DMS79 (cell line): ENCODE results near the gene ZNF581.

ENCODE experiments used
- DNase-seq: peaks from one replicate; lab custom pipeline; 2025; lab: John Stamatoyannopoulos, UW

Gene ZNF581

GRCh38 chr19:55643003-55643886, at the start of gene ZNF581:
ZNF581 (plus strand) TSS chr19:55643649; CDS start chr19:55644572, 923 bp downstream.
- DNase-seq = peak; percentile 17

DNA sequence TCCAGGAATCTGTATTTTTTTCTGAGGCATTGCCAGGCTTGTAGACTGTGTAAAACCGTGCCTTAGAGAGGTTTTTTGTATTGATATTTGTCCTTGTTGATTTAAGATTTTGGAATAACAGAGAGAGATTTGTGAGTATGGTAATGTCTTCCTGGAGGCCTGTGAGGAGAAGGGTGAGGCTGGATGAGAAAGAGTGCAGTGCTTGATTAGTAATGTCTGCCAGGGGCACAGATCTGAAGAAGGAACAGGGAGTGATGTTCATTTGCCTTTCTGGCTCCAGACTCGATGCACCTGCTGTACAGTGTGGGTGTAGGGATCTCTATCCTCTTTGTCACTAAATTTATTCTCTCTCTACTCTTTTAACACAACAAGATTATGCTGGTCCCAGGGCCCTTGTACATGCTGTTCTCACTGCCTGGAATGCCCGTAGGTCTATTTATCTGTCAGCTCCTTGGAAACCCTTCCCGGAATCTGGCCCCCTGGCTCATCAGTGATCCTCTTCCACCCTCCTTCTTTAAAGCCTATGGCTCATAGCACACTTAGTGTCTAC, 48.4 kb upstream of the ZNF581 start:
- DNase-seq = no peak

GRCh38 chr19:55596304-55596703, 47.1 kb upstream of the ZNF581 start:
- DNase-seq = no peak

- DNase-seq = no peak
These were observed 45.9 kb upstream of the ZNF581 start for GRCh38 chr19:55597501-55597921.

- DNase-seq = no peak
These were observed 45.4 kb upstream of the ZNF581 start for GRCh38 chr19:55598034-55598433.

GRCh38 chr19:55598719-55599467, 44.6 kb upstream of the ZNF581 start:
- DNase-seq = peak; percentile 94

- DNase-seq = peak; percentile 99
These were observed 44.0 kb upstream of the ZNF581 start, which contains the start of gene FIZ1 for GRCh38 chr19:55599468-55599841. FIZ1 (minus strand) TSS chr19:55599517; CDS start chr19:55597865, 1,652 bp downstream.

GRCh38 chr19:55599842-55600661, 43.4 kb upstream of the ZNF581 start, which contains the start of gene ZNF524:
ZNF524 (plus strand) TSS chr19:55600288; CDS start chr19:55602113, 1,825 bp downstream.
- DNase-seq = peak; percentile 92

- no peak for DNase-seq
These were observed 42.8 kb upstream of the ZNF581 start for GRCh38 chr19:55600662-55601028.

GRCh38 chr19:55601084-55601483, 42.4 kb upstream of the ZNF581 start:
- DNase-seq = no peak

DNA sequence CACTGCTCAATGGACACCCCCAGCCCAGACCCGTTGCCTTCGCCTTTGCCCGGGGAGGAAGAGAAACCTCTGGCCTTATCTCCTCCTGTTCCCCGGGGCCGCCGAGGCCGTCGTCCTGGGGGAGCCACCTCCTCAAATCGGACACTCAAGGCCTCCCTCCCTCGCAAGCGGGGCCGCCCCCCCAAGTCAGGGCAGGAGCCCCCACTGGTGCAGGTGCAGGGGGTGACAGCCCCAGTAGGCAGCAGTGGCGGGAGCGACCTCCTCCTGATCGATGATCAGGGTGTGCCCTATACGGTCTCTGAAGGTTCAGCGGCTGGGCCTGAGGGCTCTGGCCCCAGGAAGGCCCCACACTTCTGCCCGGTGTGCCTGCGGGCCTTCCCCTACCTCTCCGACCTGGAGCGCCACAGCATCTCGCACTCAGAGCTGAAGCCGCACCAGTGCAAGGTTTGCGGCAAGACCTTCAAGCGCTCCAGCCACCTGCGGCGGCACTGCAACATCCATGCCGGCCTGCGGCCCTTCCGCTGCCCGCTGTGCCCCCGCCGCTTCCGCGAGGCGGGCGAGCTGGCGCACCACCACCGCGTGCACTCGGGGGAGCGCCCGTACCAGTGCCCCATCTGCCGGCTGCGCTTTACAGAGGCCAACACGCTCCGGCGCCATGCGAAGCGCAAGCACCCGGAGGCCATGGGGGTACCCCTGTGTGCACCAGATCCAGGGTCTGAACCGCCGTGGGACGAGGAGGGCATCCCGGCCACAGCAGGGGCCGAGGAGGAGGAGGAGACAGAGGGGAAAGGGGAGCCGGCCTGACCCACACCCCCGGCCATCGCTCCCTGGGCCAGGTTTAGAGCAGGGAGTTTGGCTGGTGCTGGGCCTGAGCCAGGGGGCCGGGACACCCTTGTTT, 41.1 kb upstream of the ZNF581 start:
- no peak for DNase-seq

- DNase-seq = no peak
These were observed 40.3 kb upstream of the ZNF581 start for GRCh38 chr19:55603115-55603514.

- DNase-seq = no peak
These were observed 39.7 kb upstream of the ZNF581 start for GRCh38 chr19:55603581-55604292.

DNA sequence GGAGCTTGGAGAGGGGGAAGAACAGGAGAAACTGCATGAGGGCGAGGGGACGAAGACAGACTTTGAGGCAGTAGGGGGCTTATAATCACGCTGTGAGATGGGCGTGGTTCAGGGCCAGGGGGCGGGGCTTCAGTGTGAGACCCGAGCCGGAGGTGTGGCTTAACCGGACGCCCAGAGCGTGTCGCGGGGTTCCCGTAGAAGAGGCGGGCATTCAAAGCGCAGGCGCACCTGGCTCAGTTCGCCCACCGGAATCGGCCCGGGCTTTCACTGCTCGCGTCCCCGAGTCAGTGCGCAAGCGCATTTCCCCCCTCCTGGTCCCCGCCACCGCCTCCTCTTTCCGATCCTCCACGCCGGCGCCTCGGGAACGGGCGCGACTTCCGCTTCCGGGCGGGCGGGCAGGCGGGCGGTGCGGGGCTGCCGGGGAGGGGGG, 38.2 kb upstream of the ZNF581 start:
- peak; percentile 96 for DNase-seq

DNA sequence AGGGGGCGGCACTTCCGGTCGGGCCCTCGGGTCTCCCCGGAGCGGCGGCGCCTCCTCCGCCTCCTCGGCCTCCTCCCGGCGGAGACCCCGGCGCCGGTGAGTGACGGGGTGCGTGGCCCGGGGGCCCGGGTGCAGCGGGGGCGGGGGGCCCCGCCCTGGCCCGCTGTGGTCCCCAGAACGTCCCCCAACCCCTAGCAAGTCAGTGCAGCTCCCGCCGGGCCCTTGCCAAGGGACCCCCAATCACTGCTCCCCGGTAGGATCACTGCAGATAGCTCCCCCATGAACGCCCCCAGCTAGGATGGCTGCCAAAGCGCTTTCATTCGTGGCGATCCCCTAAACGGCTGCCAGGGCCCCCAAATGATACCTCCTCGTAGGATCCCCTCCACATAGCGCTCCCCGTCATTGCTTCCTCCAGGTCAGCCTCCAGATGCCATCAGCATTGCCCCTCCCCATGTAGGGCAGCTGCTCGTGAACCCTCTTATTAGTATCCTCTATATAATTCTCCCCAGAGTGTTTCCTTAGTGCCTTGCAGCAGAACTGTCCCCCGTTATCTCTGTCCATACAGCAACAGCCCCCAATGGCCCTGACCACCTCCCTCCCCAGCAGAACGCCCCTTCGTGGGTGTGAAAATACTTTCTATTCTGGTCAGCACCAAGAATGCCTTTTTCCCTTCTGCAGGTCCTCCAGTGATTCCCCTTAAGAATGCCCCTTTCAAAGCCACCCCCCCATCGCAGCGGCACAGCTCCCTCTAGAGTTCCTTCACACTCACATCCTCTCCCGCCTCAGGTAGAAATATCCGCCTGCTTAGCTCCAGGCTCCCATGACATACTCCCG, 37.6 kb upstream of the ZNF581 start, which contains the start of gene ZNF865:
TSS of gene ZNF865 (plus strand) at position 11 of the 834 bp plus-strand sequence. CDS start 7,972 bp downstream, outside the sequence.
- DNase-seq = peak; percentile 21

DNA sequence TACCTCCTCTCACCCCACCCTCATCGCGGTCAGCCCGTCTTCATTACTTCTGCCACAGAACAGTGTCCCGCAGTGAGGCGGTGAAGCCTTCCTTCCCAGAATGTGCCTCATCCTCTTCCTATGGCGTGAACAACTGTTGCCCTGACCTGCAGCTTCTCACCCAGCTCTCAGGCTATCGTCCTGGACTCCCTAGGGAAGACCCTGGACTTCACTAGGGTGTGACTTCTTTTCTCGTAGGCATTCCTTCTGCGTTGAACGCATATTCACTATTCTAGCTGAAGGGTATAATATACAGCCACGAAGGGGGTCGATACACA, 37.0 kb upstream of the ZNF581 start:
- no peak for DNase-seq

DNA sequence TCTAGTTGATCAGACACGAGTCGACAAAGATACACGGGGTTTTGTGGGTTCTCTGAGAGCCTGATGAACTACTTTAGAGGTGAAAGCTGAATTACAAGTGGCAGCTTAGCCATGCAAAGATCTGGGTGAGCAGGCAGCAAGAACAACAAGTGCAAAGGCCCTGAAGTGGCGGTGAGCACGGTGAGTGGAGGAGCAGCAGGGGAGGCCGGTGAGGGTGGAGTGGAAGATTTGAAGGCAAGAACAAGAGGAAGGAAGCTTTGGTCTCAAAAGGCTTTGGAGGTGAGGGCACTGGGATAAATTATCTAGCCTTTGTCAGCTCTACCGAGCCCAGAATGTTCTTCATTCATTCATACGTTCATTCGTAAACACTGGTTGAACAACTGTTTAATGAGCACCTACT, 36.6 kb upstream of the ZNF581 start:
- no peak for DNase-seq

- DNase-seq = no peak
These were observed 34.1 kb upstream of the ZNF581 start for GRCh38 chr19:55609326-55609725.
